NT2/D1 (cell line): ENCODE measurements around the gene DCC.

Experiments
- DNase-seq: peaks from one replicate; pipeline ENCODE4 v3.0.0-alpha.2; 2011; ENCODE audit warnings: low read depth, low spot score
- H3K27me3 ChIP-seq: 2 replicates; pipeline ENCODE4 v1.6.0; 2011; ENCODE audit warnings: mild to moderate bottlenecking; ENCODE audit not compliant: insufficient read length, insufficient read depth
- H3K36me3 ChIP-seq: 2 replicates; pipeline ENCODE4 v1.6.1; 2011; ENCODE audit warnings: mild to moderate bottlenecking, low read length, mixed read lengths; ENCODE audit not compliant: insufficient read depth, insufficient read length
- H3K4me1 ChIP-seq: 2 replicates; pipeline ENCODE4 v1.5.1; 2011; ENCODE audit not compliant: insufficient read depth, insufficient read length
- H3K4me3 ChIP-seq: 2 replicates; pipeline ENCODE4 v1.5.1; 2011; ENCODE audit warnings: low read depth; ENCODE audit not compliant: insufficient read length
- H3K9ac ChIP-seq: 2 replicates; pipeline ENCODE4 v1.6.0; 2011; ENCODE audit warnings: low read depth; ENCODE audit not compliant: insufficient read length
- H3K9me3 ChIP-seq: 2 replicates; pipeline ENCODE4 v1.5.1; 2011; ENCODE audit warnings: mild to moderate bottlenecking, low read length; ENCODE audit not compliant: insufficient read depth
- SUZ12 ChIP-seq: IDR thresholded peaks from 2 replicates; pipeline ENCODE4 v1.6.1; 2011; ENCODE audit not compliant: insufficient read length, insufficient read depth; ENCODE audit errors: extremely low read depth
- YY1 ChIP-seq: IDR thresholded peaks from 2 replicates; pipeline ENCODE4 v1.6.1; 2011; ENCODE audit not compliant: insufficient read length, insufficient read depth
- ZNF274 ChIP-seq: IDR thresholded peaks from 2 replicates; pipeline ENCODE4 v1.6.1; 2011; ENCODE audit warnings: mild to moderate bottlenecking, low read depth, low read length

Gene DCC

GRCh38 chr18:52567360-52567759 is 227.4 kb downstream of the DCC start:
- H3K36me3 ChIP-seq, result no peaks in the 10 kb centered on the region
- DNase-seq, result no peak
- H3K27me3 ChIP-seq, result no peaks in the 10 kb centered on the region
- H3K4me3 ChIP-seq, result no peak overlapping the region
- no peaks in the 10 kb centered on the region for H3K4me1 ChIP-seq
- H3K9ac ChIP-seq, result no peak overlapping the region
- no peaks in the 10 kb centered on the region for H3K9me3 ChIP-seq
- TF ChIP-seq SUZ12 (no peak), YY1 (no peak), ZNF274 (no peak)

GRCh38 chr18:52569492-52569891 is 229.5 kb downstream of the DCC start:
- Histone ChIP-seq H3K36me3 (no peaks in the 10 kb centered on the region), H3K4me1 (no peaks in the 10 kb centered on the region), H3K9ac (no peak overlapping the region), H3K9me3 (no peaks in the 10 kb centered on the region), H3K27me3 (no peaks in the 10 kb centered on the region), H3K4me3 (no peak overlapping the region)
- DNase-seq, result no peak
- no peak for TF ChIP-seq SUZ12

- DNase-seq, result no peak
- no peaks in the 10 kb centered on the region for H3K9me3 ChIP-seq
- H3K4me1 ChIP-seq, result no peaks in the 10 kb centered on the region
- no peak overlapping the region for H3K9ac ChIP-seq
- H3K27me3 ChIP-seq, result no peaks in the 10 kb centered on the region
- no peak overlapping the region for H3K4me3 ChIP-seq
- no peak for TF ChIP-seq ZNF274
- TF ChIP-seq SUZ12, result no peak
- TF ChIP-seq YY1, result no peak
- H3K36me3 ChIP-seq, result no peaks in the 10 kb centered on the region
Observed at GRCh38 chr18:52570975-52571374, 231.0 kb downstream of the DCC start.

- no peaks in the 10 kb centered on the region for H3K36me3 ChIP-seq
- no peak for DNase-seq
- no peaks in the 10 kb centered on the region for H3K27me3 ChIP-seq
- no peak overlapping the region for H3K9ac ChIP-seq
- TF ChIP-seq ZNF274, result no peak
- TF ChIP-seq YY1, result no peak
- TF ChIP-seq SUZ12, result no peak
- H3K9me3 ChIP-seq, result no peaks in the 10 kb centered on the region
- no peak overlapping the region for H3K4me3 ChIP-seq
- H3K4me1 ChIP-seq, result no peaks in the 10 kb centered on the region
Observed at GRCh38 chr18:52572036-52573000, 232.3 kb downstream of the DCC start.

- no peaks in the 10 kb centered on the region for H3K27me3 ChIP-seq
- H3K9me3 ChIP-seq, result no peaks in the 10 kb centered on the region
- no peaks in the 10 kb centered on the region for H3K4me1 ChIP-seq
- H3K36me3 ChIP-seq, result no peaks in the 10 kb centered on the region
- no peak overlapping the region for H3K4me3 ChIP-seq
- no peak for TF ChIP-seq SUZ12
- no peak for TF ChIP-seq ZNF274
- no peak for TF ChIP-seq YY1
- DNase-seq, result no peak
- no peak overlapping the region for H3K9ac ChIP-seq
Observed at GRCh38 chr18:52577795-52578194, 237.8 kb downstream of the DCC start.

- Histone ChIP-seq H3K36me3 (no peaks in the 10 kb centered on the region), H3K27me3 (no peaks in the 10 kb centered on the region), H3K9ac (no peak overlapping the region), H3K4me3 (no peak overlapping the region), H3K9me3 (no peaks in the 10 kb centered on the region), H3K4me1 (no peaks in the 10 kb centered on the region)
- DNase-seq, result no peak
- TF ChIP-seq YY1, result no peak
- no peak for TF ChIP-seq ZNF274
- no peak for TF ChIP-seq SUZ12
Observed at GRCh38 chr18:52582061-52582460, 242.1 kb downstream of the DCC start.

- H3K36me3 ChIP-seq, result no peaks in the 10 kb centered on the region
- H3K4me1 ChIP-seq, result no peaks in the 10 kb centered on the region
- TF ChIP-seq YY1 (no peak), SUZ12 (no peak), ZNF274 (no peak)
- H3K27me3 ChIP-seq, result no peaks in the 10 kb centered on the region
- no peak overlapping the region for H3K9ac ChIP-seq
- no peak overlapping the region for H3K4me3 ChIP-seq
- no peak for DNase-seq
- H3K9me3 ChIP-seq, result no peaks in the 10 kb centered on the region
Observed at GRCh38 chr18:52582516-52582915, 242.5 kb downstream of the DCC start.
